Heart right ventricle (tissue), 16 donors: ENCODE data around the gene LIPG. TPM values are rescaled to one million over a fixed set of nuclear protein-coding genes. Genes with fewer than 3 reads are reported as not detected.
A peak's percentile ranks its signal among the peaks of the same experiment; 100 is the strongest.

Source experiments
- ATAC-seq, 8 donors: fragments of 200-7000 bp; cut with Tn5 transposase; one replicate each; pipeline ENCODE4 v1.9.1; 2020; ENCODE audit warnings: mild to moderate bottlenecking in 8 of 8, moderate library complexity in 8 of 8, moderate number of reproducible peaks in 1 of 8
- DNase-seq, 2 donors: peaks; one replicate each; pipeline ENCODE4 v3.0.0-alpha.2; 2020
- H3K27ac ChIP-seq, 10 donors: fragments of 200-600 bp; sonication (generic) in 2 of 10; one replicate each; pipeline versions ENCODE4 v1.5.0 to v1.8.0; 2020 to 2022; ENCODE audit warnings: mild to moderate bottlenecking in 3 of 10
- H3K27me3 ChIP-seq, 7 donors: fragments of 200-600 bp; one replicate each; pipeline ENCODE4 v1.8.0; 2021 to 2022; ENCODE audit warnings: mild to moderate bottlenecking in 2 of 7
- H3K36me3 ChIP-seq, 9 donors: fragments of 200-600 bp; sonication (generic) in 1 of 9; one replicate each; pipeline versions ENCODE4 v1.5.0 to v1.8.0; 2020 to 2022; ENCODE audit warnings: mild to moderate bottlenecking in 2 of 9
- H3K4me1 ChIP-seq, 9 donors: fragments of 200-600 bp; sonication (generic) in 1 of 9; one replicate each; pipeline versions ENCODE4 v1.5.0 to v1.8.0; 2020 to 2022; ENCODE audit warnings: mild to moderate bottlenecking in 4 of 9
- H3K4me3 ChIP-seq, 10 donors: fragments of 200-600 bp; sonication (generic) in 2 of 10; one replicate each; pipeline versions ENCODE4 v1.5.0 to v1.8.0; 2020 to 2022; ENCODE audit warnings: mild to moderate bottlenecking in 7 of 10, moderate library complexity in 2 of 10
- H3K9me3 ChIP-seq, 11 donors: fragments of 200-600 bp in 10 of 11; sonication (generic) in 2 of 11; one replicate each; pipeline versions ENCODE4 v1.5.0 to v1.8.0; 2013 to 2022; ENCODE audit warnings: mild to moderate bottlenecking in 2 of 11, control low read depth in 1 of 11, moderate library complexity in 1 of 11
- CTCF ChIP-seq, 9 donors: fragments of 200-600 bp; sonication (generic) in 2 of 9; IDR thresholded peaks; one replicate each; pipeline versions ENCODE4 v1.5.0 to v1.8.0; 2021 to 2022; ENCODE audit warnings: antibody characterized with exemption in 9 of 9, mild to moderate bottlenecking in 5 of 9, moderate library complexity in 1 of 9
- WGBS, 2 donors: extraction: QIAGEN DNeasy Blood & Tissue Kit; methylation state at CpG; one replicate each; pipeline ENCODE4 v1.1.7; 2013; ENCODE audit warnings: inconsistent platforms in 1 of 2; 5-methylcytosine and 5-hydroxymethylcytosine counted together
- intact Hi-C, 10 donors: fragments of 100-400 bp; cut with DNase I; formaldehyde crosslinking; loops; one replicate each; pipeline versions ENCODE4 v1.11.1 to v1.14.2; 2022
- polyA plus RNA-seq, 2 donors: library from polyadenylated mRNA; stranded (reverse); fragments of 200-250 nt; gene quantifications; one replicate each; pipeline ENCODE4 v1.2.3, GENCODE V29; 2013
- total RNA-seq, 10 donors: library from RNA; stranded (reverse); fragmentation: NEBNext Ultra II Directional in 3 of 10; extraction: Animal tissue kit (Norgen Biotek cat#: 25700) in 3 of 10; gene quantifications; one replicate each; pipeline versions ENCODE4 v1.2.1 to v1.2.4, GENCODE V29; 2021 to 2023
- donor health status: Arrhythmogenic right ventricular cardiomyopathy.
- donor health status: ischemic (EF 13 %, LVEDD 7.1; RV severe dilation, severe dysfunction).
- donor health status: healthy with polysubstance abuse.
- donor health status: DM: no; HTN: yes; CAD: no.
- donor health status: DM: no; HTN: no; CAD: no.
- donor health status: ischemic (EF 25% LVEDD 6.9; RV normal size, moderate dysfunction).
- donor health status: ischemic (EF 25% LVEDD 5.7; RV mildly dilated, moderate dysfunction).
- donor health status: healthy.
- donor health status: DM: yes; HTN: yes; CAD: no.
- donor health status: Ischemic cardiomyopathy.
- donor health status: ischemic (EF 35%, LVEDD 5.7; RV mildly dilated, moderate dysfunction).
- donor health status: nonischemic (EF 11% LVEDD 7.7; RV severe dilation, severe dysfunction).
- donor health status: DM: yes; HTN: yes; CAD: no.
- donor health status: PGD.
- donor health status: ischemic (EF 29% LVEDD 5.4; RV normal size, mild dysfunction).
- donor health status: nonischemic (EF 23%, LVEDD 6.1; RV moderate dilation, normal function).

Gene LIPG
- total and polyA plus RNA-seq, 12 donors: 0.07 to 14.0 (median 0.42) TPM; not detected in 3

- no peak for DNase-seq
- Histone ChIP-seq H3K27me3 (peaks cover 0 to 27% (median 15%) of the 10 kb centered on the region in 7 donors), H3K36me3 (no peaks in the 10 kb centered on the region), H3K4me3 (no peak overlapping the region), H3K27ac (no peak overlapping the region), H3K9me3 (no peaks in the 10 kb centered on the region), H3K4me1 (peaks cover 0 to 12% (median 0%) of the 10 kb centered on the region in 9 donors)
- ATAC-seq: no peak
- intact Hi-C loops: no loop called here
- no peak for TF ChIP-seq CTCF (IDR thresholded peaks at IDR 0.05)
- WGBS, 2 donors: 93 to 96% methylated on average over 6 of the region's 6 CpGs
These were observed 54.9 kb downstream of the LIPG start for GRCh38 chr18:49616618-49617328.

GRCh38 chr18:49617329-49617695 is 55.5 kb downstream of the LIPG start:
- no peak for TF ChIP-seq CTCF (IDR thresholded peaks at IDR 0.05)
- intact Hi-C loops: no loop called here
- H3K4me1 ChIP-seq: peaks cover 0 to 15% (median 0%) of the 10 kb centered on the region in 9 donors
- H3K4me3 ChIP-seq: no peak overlapping the region
- peaks cover 0 to 29% (median 15%) of the 10 kb centered on the region in 7 donors for H3K27me3 ChIP-seq
- DNase-seq (no peak), ATAC-seq (no peak)
- WGBS, 2 donors: 82% methylated on average over 3 of the region's 3 CpGs
- no peaks in the 10 kb centered on the region for H3K9me3 ChIP-seq
- H3K36me3 ChIP-seq: no peaks in the 10 kb centered on the region
- H3K27ac ChIP-seq: no peak overlapping the region

GRCh38 chr18:49617865-49618264 is 56.0 kb downstream of the LIPG start:
- H3K4me3 ChIP-seq: no peak overlapping the region
- peaks cover 0 to 15% (median 0%) of the 10 kb centered on the region in 9 donors for H3K4me1 ChIP-seq
- 68 to 72% methylated on average over 2 of the region's 2 CpGs for WGBS, 2 donors
- DNase-seq (no peak), ATAC-seq (no peak)
- no peaks in the 10 kb centered on the region for H3K9me3 ChIP-seq
- intact Hi-C loops: no loop called here
- no peak overlapping the region for H3K27ac ChIP-seq
- TF ChIP-seq CTCF (IDR thresholded peaks at IDR 0.05): no peak
- peaks cover 0 to 31% (median 12%) of the 10 kb centered on the region in 7 donors for H3K27me3 ChIP-seq
- H3K36me3 ChIP-seq: no peaks in the 10 kb centered on the region

- no peak for TF ChIP-seq CTCF (IDR thresholded peaks at IDR 0.05)
- 36 to 41% methylated on average over 11 of the region's 11 CpGs for WGBS, 2 donors
- peak in 4 of 8 donors; percentile 29 to 40 (median 36) for ATAC-seq
These were observed 57.2 kb downstream of the LIPG start for GRCh38 chr18:49618742-49619681.

More at GRCh38 chr18:49618742-49619681, 57.2 kb downstream of the LIPG start:
- Histone ChIP-seq H3K4me1 (peaks cover 0 to 15% (median 0%) of the 10 kb centered on the region in 9 donors), H3K27me3 (peaks cover 3 to 36% (median 10%) of the 10 kb centered on the region in 7 donors), H3K36me3 (no peaks in the 10 kb centered on the region), H3K27ac (no peak overlapping the region), H3K9me3 (no peaks in the 10 kb centered on the region), H3K4me3 (no peak overlapping the region)
- intact Hi-C loops: no loop called here
- DNase-seq: no peak
